SK-N-SH (cell line): ENCODE results near the gene GPR32. TPM values are rescaled to one million over a fixed set of nuclear protein-coding genes. Genes with fewer than 3 reads are reported as not detected.

Source experiments
- CTCF ChIA-PET: fragments of 300-600, 350-600 bp; formaldehyde crosslinking; extraction: SDS; loops from one replicate; lab custom pipeline; 2021; lab: Yijun Ruan, JAX
- POLR2A ChIA-PET: fragments of 350-600 bp; sonication (Branson Sonifier 250); formaldehyde crosslinking; extraction: SDS; loops from one replicate; lab custom pipeline; 2020; ENCODE audit warnings: antibody characterized with exemption, inconsistent platforms; lab: Yijun Ruan, JAX
- DNase-seq: peaks from one replicate; pipeline ENCODE4 v3.0.0; 2012
- H2AFZ ChIP-seq: fragments of 200-600 bp; sonication (generic); 2 replicates; pipeline ENCODE4 v1.8.1; 2016; ENCODE audit warnings: antibody characterized with exemption, mild to moderate bottlenecking, low read depth
- H3F3A ChIP-seq: fragments of 200-600 bp; sonication (generic); replicated peaks from 2 replicates; pipeline ENCODE3; 2016; ENCODE audit warnings: antibody characterized with exemption, mild to moderate bottlenecking; ENCODE audit not compliant: insufficient read depth
- H3K27ac ChIP-seq, 2 experiments: fragments of 200-500 bp in 1 of 2; fragments of 200-600 bp in 1 of 2; sonication (Bioruptor generic) in 1 of 2; sonication (generic), shearing (Covaris generic) in 1 of 2; 2 replicates each; pipeline versions ENCODE4 v1.5.1 to v1.6.1; 2014 to 2016; ENCODE audit warnings: low read depth in 2 of 2, inconsistent platforms in 1 of 2, low read length in 1 of 2, mild to moderate bottlenecking in 1 of 2, mixed read lengths in 1 of 2
- H3K27me3 ChIP-seq: fragments of 200-600 bp; sonication (generic), shearing (Covaris generic); 2 replicates; pipeline ENCODE4 v1.6.1; 2016; ENCODE audit warnings: mixed run types; ENCODE audit not compliant: insufficient read depth
- H3K36me3 ChIP-seq, 2 experiments: fragments of 200-500 bp in 1 of 2; fragments of 200-600 bp in 1 of 2; sonication (Bioruptor generic) in 1 of 2; sonication (generic) in 1 of 2; replicated peaks in 1 of 2; 2 replicates each; pipeline versions ENCODE3 to v1.5.1; 2014 to 2016; ENCODE audit warnings: low read length in 1 of 2, mild to moderate bottlenecking in 1 of 2; ENCODE audit not compliant: insufficient read depth in 2 of 2, control insufficient read depth in 1 of 2
- H3K4me1 ChIP-seq, 2 experiments: fragments of 200-500 bp in 1 of 2; fragments of 200-600 bp in 1 of 2; sonication (Bioruptor generic) in 1 of 2; sonication (generic), shearing (Covaris generic) in 1 of 2; 2 replicates each; pipeline versions ENCODE4 v1.5.1 to v1.6.1; 2014 to 2016; ENCODE audit warnings: low read depth in 1 of 2, low read length in 1 of 2, mixed run types in 1 of 2; ENCODE audit not compliant: insufficient read depth in 2 of 2, control insufficient read depth in 1 of 2
- H3K4me2 ChIP-seq: fragments of 200-600 bp; sonication (generic), shearing (Covaris generic); 2 replicates; pipeline ENCODE4 v1.6.1; 2017; ENCODE audit warnings: mixed run types
- H3K4me3 ChIP-seq, 2 experiments: fragments of 200-500 bp in 1 of 2; fragments of 200-600 bp in 1 of 2; sonication (Bioruptor generic) in 1 of 2; sonication (generic), shearing (Covaris generic) in 1 of 2; 2 replicates each; pipeline versions ENCODE4 v1.5.1 to v1.8.1; 2014 to 2016; ENCODE audit warnings: low read depth in 2 of 2, inconsistent platforms in 1 of 2, low read length in 1 of 2, mild to moderate bottlenecking in 1 of 2, mixed read lengths in 1 of 2, moderate library complexity in 1 of 2
- H3K79me2 ChIP-seq: fragments of 200-600 bp; sonication (generic); 2 replicates; pipeline ENCODE4 v1.8.1; 2017; ENCODE audit warnings: mild to moderate bottlenecking; ENCODE audit not compliant: insufficient read depth
- H3K9ac ChIP-seq: fragments of 200-600 bp; sonication (generic); 2 replicates; pipeline ENCODE4 v1.6.1; 2017; ENCODE audit warnings: mixed run types
- H3K9me2 ChIP-seq: fragments of 200-600 bp; sonication (generic); 2 replicates; pipeline ENCODE4 v1.6.1; 2017; ENCODE audit warnings: mixed run types
- H3K9me3 ChIP-seq: fragments of 200-600 bp; sonication (generic); 2 replicates; pipeline ENCODE4 v1.6.1; 2017; ENCODE audit warnings: mixed run types, mild to moderate bottlenecking, moderate library complexity
- H4K20me1 ChIP-seq: fragments of 200-600 bp; sonication (generic); 2 replicates; pipeline ENCODE4 v1.6.1; 2017; ENCODE audit warnings: mild to moderate bottlenecking, mixed run types; ENCODE audit not compliant: insufficient read depth
- CHD2 ChIP-seq: fragments of 150-350 bp; IDR thresholded peaks from 2 replicates; pipeline ENCODE4 v1.6.1; 2018; ENCODE audit warnings: low read length; ENCODE audit not compliant: partially characterized antibody
- TCF12 ChIP-seq: IDR thresholded peaks from 2 replicates; pipeline ENCODE4 v1.4.0; 2012
- WGBS: methylation state at CpG from one replicate; pipeline ENCODE4 v1.1.6; 2017; ENCODE audit warnings: low lambda C conversion rate; 5-methylcytosine and 5-hydroxymethylcytosine counted together
- polyA plus RNA-seq, 3 experiments: library from polyadenylated mRNA; depleted of rRNA; stranded (reverse); fragments of >200 nt; gene quantifications; 2 replicates each; pipeline ENCODE4 v1.2.3, GENCODE V29; 2012
- small RNA-seq, 7 experiments: library from RNA; depleted of rRNA; stranded (forward); fragments of <200 nt; gene quantifications; one replicate each; pipeline ENCODE3, GENCODE V24; 2012

The GPR32 gene
- polyA plus RNA-seq, 1 of the 3 experiments (the other 2 are of a cell fraction): not detected

GRCh38 chr19:50821248-50821612 is 51.0 kb downstream of the GPR32 start:
- no peak for DNase-seq
- no peaks in the 10 kb centered on the region for H3K9me3 ChIP-seq
- POLR2A ChIA-PET: interaction anchor here (0.8 to 1.9 kb wide), 2 partner anchors 17 to 21 kb away, joined by 3 to 4 read pairs; no protein-coding TSS in a partner anchor
- no peak overlapping the region for H2AFZ ChIP-seq
- H3K9ac ChIP-seq: no peak overlapping the region
- H3F3A ChIP-seq: no peaks in the 10 kb centered on the region
- TF ChIP-seq CHD2: no peak
- TF ChIP-seq TCF12: no peak
- no peak overlapping the region for H3K4me3 ChIP-seq
- CTCF ChIA-PET: interaction anchor here (1.4 kb wide), 1 partner anchor 18 kb away, joined by 4 read pairs; no protein-coding TSS in a partner anchor
- WGBS: 60% methylated on average over 4 of the region's 4 CpGs
- peaks cover 0 to 5% of the 10 kb centered on the region in 2 experiments; a peak in 1 of 4 replicates for H3K4me1 ChIP-seq
- H3K4me2 ChIP-seq: no peak overlapping the region
- H4K20me1 ChIP-seq: no peaks in the 10 kb centered on the region
- H3K36me3 ChIP-seq: no peaks in the 10 kb centered on the region
- H3K27ac ChIP-seq: no peak overlapping the region
- no peaks in the 10 kb centered on the region for H3K79me2 ChIP-seq
- H3K9me2 ChIP-seq: no peaks in the 10 kb centered on the region
- peaks cover 54% of the 10 kb centered on the region for H3K27me3 ChIP-seq

Small RNAs within 50 kb of the gene (small RNA-seq; reads per million reads assigned to genes)
- gene SNORD88A (4.3 to 64.8 (median 14.8) reads per million in 7 experiments), gene SNORD88B (0 reads per million in 7 experiments), gene SNORD88C (0 reads per million in 7 experiments)

Other genes starting within 250 kb of the GPR32 start
- gene LRRC4B, start 202.0 kb upstream of the GPR32 start, polyA plus RNA-seq (2012; rRNA removed): 5.4 and 6.9 TPM in 2 replicates
- gene SYT3, start 130.6 kb upstream of the GPR32 start, polyA plus RNA-seq (2012; rRNA removed): 0.52 and 0.94 TPM in 2 replicates
- gene C19orf81, start 121.0 kb upstream of the GPR32 start, polyA plus RNA-seq (2012; rRNA removed): 3.4 and 5.7 TPM in 2 replicates
- 0.28 and 0.31 TPM in 2 replicates for gene SHANK1, start 50.7 kb upstream of the GPR32 start, polyA plus RNA-seq (2012; rRNA removed)
- 4.4 and 5.1 TPM in 2 replicates for gene CLEC11A, start 47.1 kb upstream of the GPR32 start, polyA plus RNA-seq (2012; rRNA removed)
- not detected in 2 replicates for gene ACP4, start 20.0 kb downstream of the GPR32 start, polyA plus RNA-seq (2012; rRNA removed)
- not detected in 2 replicates for gene KLK1, start 53.3 kb downstream of the GPR32 start, polyA plus RNA-seq (2012; rRNA removed)
- gene KLK15, start 63.1 kb downstream of the GPR32 start, polyA plus RNA-seq (2012; rRNA removed): not detected in 2 replicates
- gene KLK3, start 84.5 kb downstream of the GPR32 start, polyA plus RNA-seq (2012; rRNA removed): not detected in 2 replicates
- 0.15 and 0.44 TPM in 2 replicates for gene KLK2, start 103.0 kb downstream of the GPR32 start, polyA plus RNA-seq (2012; rRNA removed)
- not detected in 2 replicates for gene KLK4, start 140.9 kb downstream of the GPR32 start, polyA plus RNA-seq (2012; rRNA removed)
- not detected in 2 replicates for gene KLK5, start 182.6 kb downstream of the GPR32 start, polyA plus RNA-seq (2012; rRNA removed)
- gene KLK6, start 199.1 kb downstream of the GPR32 start, polyA plus RNA-seq (2012; rRNA removed): not detected in 2 replicates
- not detected in 2 replicates for gene KLK7, start 213.5 kb downstream of the GPR32 start, polyA plus RNA-seq (2012; rRNA removed)
- not detected in 2 replicates for gene KLK8, start 231.1 kb downstream of the GPR32 start, polyA plus RNA-seq (2012; rRNA removed)
- not detected in 2 replicates for gene KLK10, start 249.2 kb downstream of the GPR32 start, polyA plus RNA-seq (2012; rRNA removed)